Adipocyte (in vitro differentiated cells): Measurements from ENCODE around the gene PDE6D.

Experiments
- DNase-seq: peaks from one replicate; pipeline ENCODE4 v3.0.0-alpha.2; 2015; ENCODE audit warnings: low read depth
- H3K27me3 ChIP-seq: replicated peaks from 2 replicates; pipeline ENCODE4 v1.7.0; 2013; ENCODE audit warnings: mild to moderate bottlenecking, low read length, moderate library complexity; ENCODE audit not compliant: control insufficient read depth, insufficient read depth
- H3K36me3 ChIP-seq: 2 replicates; pipeline ENCODE4 v1.7.0; 2013; ENCODE audit warnings: low read length, mild to moderate bottlenecking, moderate library complexity; ENCODE audit not compliant: control insufficient read depth, insufficient read depth, severe bottlenecking
- H3K4me1 ChIP-seq: 2 replicates; pipeline ENCODE4 v1.7.0; 2013; ENCODE audit warnings: mild to moderate bottlenecking, low read length, moderate library complexity; ENCODE audit not compliant: control insufficient read depth, insufficient read depth
- H3K4me3 ChIP-seq: 2 replicates; pipeline ENCODE4 v1.7.0; 2013; ENCODE audit warnings: mild to moderate bottlenecking, low read length, moderate library complexity
- H3K9ac ChIP-seq: 2 replicates; pipeline ENCODE4 v1.7.0; 2013; ENCODE audit warnings: mild to moderate bottlenecking, low read length, moderate library complexity
- H3K9me3 ChIP-seq: 2 replicates; pipeline ENCODE4 v1.7.0; 2013; ENCODE audit warnings: mild to moderate bottlenecking, low read length, moderate library complexity; ENCODE audit not compliant: control insufficient read depth

The PDE6D gene

GRCh38 chr2:231708773-231709635 lies 72.1 kb downstream of the PDE6D start:
- Histone ChIP-seq H3K4me3 (peak overlapping the region; percentile 95), H3K9ac (peak overlapping the region; percentile 96), H3K27me3 (no peaks in the 10 kb centered on the region), H3K9me3 (no peaks in the 10 kb centered on the region), H3K36me3 (peaks cover 17% of the 10 kb centered on the region), H3K4me1 (peaks cover 29% of the 10 kb centered on the region)
- DNase-seq = peak; percentile 68

GRCh38 chr2:231707927-231708772 lies 72.9 kb downstream of the PDE6D start, which contains the start of gene PTMA:
Gene PTMA, plus strand, starts transcription at chr2:231708525. Its CDS starts 182 bp downstream, at chr2:231708707.
- Histone ChIP-seq H3K4me1 (peaks cover 22% of the 10 kb centered on the region), H3K4me3 (peak within 1 kb of the TSS; percentile 95), H3K36me3 (peaks cover 14% of the 10 kb centered on the region), H3K9ac (peak within 1 kb of the TSS; percentile 98), H3K9me3 (no peaks in the 10 kb centered on the region), H3K27me3 (no peaks in the 10 kb centered on the region)
- DNase-seq = peak; percentile 99

GRCh38 chr2:231707625-231707926 lies 73.5 kb downstream of the PDE6D start:
- H3K4me1 ChIP-seq = peaks cover 22% of the 10 kb centered on the region
- no peaks in the 10 kb centered on the region for H3K9me3 ChIP-seq
- no peaks in the 10 kb centered on the region for H3K27me3 ChIP-seq
- peak overlapping the region; percentile 92 for H3K4me3 ChIP-seq
- H3K36me3 ChIP-seq = peaks cover 13% of the 10 kb centered on the region
- peak; percentile 52 for DNase-seq
- peak overlapping the region; percentile 98 for H3K9ac ChIP-seq

- Histone ChIP-seq H3K4me1 (peaks cover 21% of the 10 kb centered on the region), H3K9me3 (no peaks in the 10 kb centered on the region), H3K9ac (peak overlapping the region; percentile 98), H3K36me3 (peaks cover 7% of the 10 kb centered on the region), H3K4me3 (peak overlapping the region; percentile 92), H3K27me3 (no peaks in the 10 kb centered on the region)
- peak; percentile 98 for DNase-seq
Measured at GRCh38 chr2:231706731-231707624, 74.1 kb downstream of the PDE6D start.

GRCh38 chr2:231704017-231704416 lies 77.1 kb downstream of the PDE6D start:
- Histone ChIP-seq H3K27me3 (no peaks in the 10 kb centered on the region), H3K4me1 (peaks cover 19% of the 10 kb centered on the region), H3K36me3 (no peaks in the 10 kb centered on the region), H3K4me3 (no peak overlapping the region), H3K9me3 (no peaks in the 10 kb centered on the region), H3K9ac (no peak overlapping the region)
- no peak for DNase-seq

- no peaks in the 10 kb centered on the region for H3K27me3 ChIP-seq
Measured at GRCh38 chr2:231701456-231702373, 79.4 kb downstream of the PDE6D start.

GRCh38 chr2:231699006-231699405 lies 82.1 kb downstream of the PDE6D start:
- Histone ChIP-seq H3K4me1 (peaks cover 38% of the 10 kb centered on the region), H3K9me3 (no peaks in the 10 kb centered on the region), H3K36me3 (no peaks in the 10 kb centered on the region), H3K4me3 (no peak overlapping the region), H3K27me3 (no peaks in the 10 kb centered on the region), H3K9ac (no peak overlapping the region)
- DNase-seq = no peak

More at GRCh38 chr2:231701456-231702373, 79.4 kb downstream of the PDE6D start:
- no peak overlapping the region for H3K4me3 ChIP-seq
- peaks cover 25% of the 10 kb centered on the region for H3K4me1 ChIP-seq
- no peaks in the 10 kb centered on the region for H3K9me3 ChIP-seq
- H3K9ac ChIP-seq = peak overlapping the region; percentile 2
- peak; percentile 20 for DNase-seq
- H3K36me3 ChIP-seq = no peaks in the 10 kb centered on the region

GRCh38 chr2:231696004-231696367 lies 85.1 kb downstream of the PDE6D start:
- Histone ChIP-seq H3K4me3 (no peak overlapping the region), H3K9ac (peak overlapping the region; percentile 41), H3K9me3 (no peaks in the 10 kb centered on the region), H3K36me3 (no peaks in the 10 kb centered on the region), H3K27me3 (no peaks in the 10 kb centered on the region), H3K4me1 (peaks cover 28% of the 10 kb centered on the region)
- DNase-seq = peak; percentile 97

- no peaks in the 10 kb centered on the region for H3K9me3 ChIP-seq
- H3K4me3 ChIP-seq = no peak overlapping the region
- H3K9ac ChIP-seq = no peak overlapping the region
- DNase-seq = no peak
- no peaks in the 10 kb centered on the region for H3K27me3 ChIP-seq
- H3K36me3 ChIP-seq = no peaks in the 10 kb centered on the region
- peaks cover 28% of the 10 kb centered on the region for H3K4me1 ChIP-seq
Measured at GRCh38 chr2:231693956-231694355, 87.1 kb downstream of the PDE6D start.

GRCh38 chr2:231692847-231693246 lies 88.2 kb downstream of the PDE6D start:
- no peaks in the 10 kb centered on the region for H3K27me3 ChIP-seq
- H3K4me1 ChIP-seq = peaks cover 28% of the 10 kb centered on the region
- no peaks in the 10 kb centered on the region for H3K9me3 ChIP-seq
- DNase-seq = no peak
- no peak overlapping the region for H3K9ac ChIP-seq
- H3K36me3 ChIP-seq = no peaks in the 10 kb centered on the region
- H3K4me3 ChIP-seq = no peak overlapping the region
